Peyer's patch (tissue), 4 donors: ENCODE data around the gene SPTB. TPM values are rescaled to one million over a fixed set of nuclear protein-coding genes. Genes with fewer than 3 reads are reported as not detected.

Experiments used
- DNase-seq, 3 donors: peaks; one replicate each; pipeline ENCODE4 v3.0.0-alpha.2; 2017 to 2019
- H3K27ac ChIP-seq, 4 donors: fragments of 200-600 bp; sonication (generic); one replicate each; pipeline ENCODE4 v1.5.1; 2016 to 2019
- H3K27me3 ChIP-seq, 2 donors: fragments of 200-600 bp; sonication (generic); one replicate each; pipeline ENCODE4 v1.5.1; 2019
- H3K36me3 ChIP-seq, 3 donors: fragments of 200-600 bp; sonication (generic); one replicate each; pipeline ENCODE4 v1.5.1; 2016 to 2019
- H3K4me1 ChIP-seq, 4 donors: fragments of 200-600 bp; sonication (generic); one replicate each; pipeline ENCODE4 v1.5.1; 2016 to 2019
- H3K4me3 ChIP-seq, 4 donors: fragments of 200-600 bp; sonication (generic); 1 replicate in 3 of 4; 2 replicates in 1 of 4; pipeline ENCODE4 v1.5.1; 2016 to 2019; ENCODE audit warnings: mild to moderate bottlenecking in 1 of 4
- H3K9me3 ChIP-seq, 4 donors: fragments of 200-600 bp; sonication (generic); one replicate each; pipeline ENCODE4 v1.5.1; 2016 to 2019; ENCODE audit warnings: mild to moderate bottlenecking in 1 of 4
- POLR2A ChIP-seq, 2 donors: fragments of 450-650 bp; IDR thresholded peaks; one replicate each; pipeline ENCODE4 v1.5.1; 2017; ENCODE audit warnings: antibody characterized with exemption in 2 of 2, mild to moderate bottlenecking in 2 of 2, moderate library complexity in 2 of 2
- total RNA-seq, 4 donors: library from RNA; depleted of rRNA; stranded (reverse); fragments of >200 nt; gene quantifications; one replicate each; pipeline ENCODE4 v1.1.0, GENCODE V29; 2016
- TF ChIP-seq, protein P1 (sequence below), 6 experiments: fragments of 450-650 bp in 4 of 6; fragments of 200-600 bp in 2 of 6; sonication (generic) in 1 of 6; IDR thresholded peaks; one replicate each; pipeline ENCODE4 v1.5.1; 2017 to 2019; ENCODE audit warnings: antibody characterized with exemption in 6 of 6, mild to moderate bottlenecking in 3 of 6, moderate library complexity in 1 of 6

Gene SPTB
- total RNA-seq, 4 donors from 2014 or later: 0.57 to 2.5 (median 0.94) TPM; not detected in 1

DNA sequence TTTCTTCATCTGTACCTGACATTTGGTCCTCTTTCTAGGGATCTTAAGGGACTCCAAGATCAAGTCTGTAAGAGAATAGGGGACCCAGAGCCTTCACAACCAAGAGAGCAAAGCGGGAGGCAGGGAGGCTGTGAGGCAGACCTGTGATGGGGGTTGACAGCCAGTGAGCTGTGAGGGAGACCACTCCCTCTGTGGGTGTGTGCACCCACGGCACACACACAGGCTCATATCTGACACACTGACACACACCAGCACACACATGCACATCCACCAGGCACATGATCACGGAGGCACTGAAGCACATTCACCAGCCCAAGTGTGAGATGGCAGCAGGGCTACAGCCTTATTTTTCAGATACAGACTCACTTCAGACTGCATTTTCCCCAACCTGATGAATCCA, 55.2 kb downstream of the SPTB start:
- Histone ChIP-seq H3K27ac (no peak overlapping the region), H3K4me3 (no peak overlapping the region), H3K4me1 (no peaks in the 10 kb centered on the region), H3K27me3 (no peaks in the 10 kb centered on the region), H3K36me3 (no peaks in the 10 kb centered on the region), H3K9me3 (no peaks in the 10 kb centered on the region)
- no peak for DNase-seq
- TF ChIP-seq POLR2A (IDR thresholded peaks at IDR 0.05): no peak
- TF ChIP-seq, protein P1, sequence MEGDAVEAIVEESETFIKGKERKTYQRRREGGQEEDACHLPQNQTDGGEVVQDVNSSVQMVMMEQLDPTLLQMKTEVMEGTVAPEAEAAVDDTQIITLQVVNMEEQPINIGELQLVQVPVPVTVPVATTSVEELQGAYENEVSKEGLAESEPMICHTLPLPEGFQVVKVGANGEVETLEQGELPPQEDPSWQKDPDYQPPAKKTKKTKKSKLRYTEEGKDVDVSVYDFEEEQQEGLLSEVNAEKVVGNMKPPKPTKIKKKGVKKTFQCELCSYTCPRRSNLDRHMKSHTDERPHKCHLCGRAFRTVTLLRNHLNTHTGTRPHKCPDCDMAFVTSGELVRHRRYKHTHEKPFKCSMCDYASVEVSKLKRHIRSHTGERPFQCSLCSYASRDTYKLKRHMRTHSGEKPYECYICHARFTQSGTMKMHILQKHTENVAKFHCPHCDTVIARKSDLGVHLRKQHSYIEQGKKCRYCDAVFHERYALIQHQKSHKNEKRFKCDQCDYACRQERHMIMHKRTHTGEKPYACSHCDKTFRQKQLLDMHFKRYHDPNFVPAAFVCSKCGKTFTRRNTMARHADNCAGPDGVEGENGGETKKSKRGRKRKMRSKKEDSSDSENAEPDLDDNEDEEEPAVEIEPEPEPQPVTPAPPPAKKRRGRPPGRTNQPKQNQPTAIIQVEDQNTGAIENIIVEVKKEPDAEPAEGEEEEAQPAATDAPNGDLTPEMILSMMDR (IDR thresholded peaks at IDR 0.05): no peak

DNA sequence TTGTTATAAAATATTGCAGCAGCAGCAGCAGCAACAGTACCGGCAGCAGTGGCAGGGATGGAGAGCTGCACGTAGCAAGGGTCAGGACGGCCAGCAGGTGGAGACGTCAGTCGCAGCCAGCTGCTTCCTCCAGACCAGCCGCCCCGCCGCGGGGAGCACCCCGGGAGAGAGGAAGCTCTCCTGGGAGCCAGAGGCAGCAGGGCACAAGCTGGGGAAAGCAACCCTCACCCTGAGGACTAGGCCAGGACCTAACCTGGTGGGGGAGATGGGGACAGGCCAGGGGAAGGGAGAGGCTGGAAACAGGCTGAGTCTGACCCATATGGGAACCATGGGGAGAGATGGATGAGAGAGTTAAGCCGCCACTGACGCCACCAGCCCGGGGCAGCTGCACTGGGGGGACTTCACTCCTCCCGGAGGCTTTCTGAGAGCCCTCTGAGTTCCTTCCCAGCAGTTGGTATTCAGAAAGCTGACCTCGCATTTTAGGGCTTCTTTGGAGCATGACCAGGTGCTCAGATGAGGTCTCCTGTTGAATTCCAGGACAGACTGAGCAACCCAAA, 56.3 kb downstream of the SPTB start:
- no peaks in the 10 kb centered on the region for H3K36me3 ChIP-seq
- no peaks in the 10 kb centered on the region for H3K27me3 ChIP-seq
- H3K4me1 ChIP-seq: no peaks in the 10 kb centered on the region
- no peak overlapping the region for H3K27ac ChIP-seq
- DNase-seq: peak; percentile 51 to 85 (median 83)
- H3K4me3 ChIP-seq: no peak overlapping the region
- TF ChIP-seq, protein P1 (IDR thresholded peaks at IDR 0.05): peak; percentile 43 to 82 (median 72)
- no peak for TF ChIP-seq POLR2A (IDR thresholded peaks at IDR 0.05)
- H3K9me3 ChIP-seq: no peaks in the 10 kb centered on the region

DNA sequence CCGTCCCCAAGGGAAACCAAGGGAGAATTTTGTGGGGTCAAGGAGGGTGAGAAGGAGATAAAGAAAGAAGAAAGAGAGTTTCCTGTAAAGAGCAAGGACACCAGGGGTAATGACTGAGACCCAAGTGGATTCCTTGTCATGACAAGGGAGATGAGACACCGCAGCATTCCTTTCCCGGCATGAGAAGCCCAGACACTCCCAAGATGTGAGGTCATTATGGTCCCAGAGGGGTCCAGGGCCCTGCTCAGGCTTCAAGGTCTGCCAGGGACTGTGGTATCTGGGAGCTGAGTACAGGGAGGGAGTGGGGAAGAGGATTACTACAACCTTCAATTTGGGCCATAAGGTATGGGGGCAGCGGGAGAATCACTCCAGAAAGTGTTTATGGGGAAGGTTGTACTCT, 58.1 kb downstream of the SPTB start:
- no peaks in the 10 kb centered on the region for H3K36me3 ChIP-seq
- no peak for TF ChIP-seq POLR2A (IDR thresholded peaks at IDR 0.05)
- TF ChIP-seq, protein P1 (IDR thresholded peaks at IDR 0.05): no peak

DNA sequence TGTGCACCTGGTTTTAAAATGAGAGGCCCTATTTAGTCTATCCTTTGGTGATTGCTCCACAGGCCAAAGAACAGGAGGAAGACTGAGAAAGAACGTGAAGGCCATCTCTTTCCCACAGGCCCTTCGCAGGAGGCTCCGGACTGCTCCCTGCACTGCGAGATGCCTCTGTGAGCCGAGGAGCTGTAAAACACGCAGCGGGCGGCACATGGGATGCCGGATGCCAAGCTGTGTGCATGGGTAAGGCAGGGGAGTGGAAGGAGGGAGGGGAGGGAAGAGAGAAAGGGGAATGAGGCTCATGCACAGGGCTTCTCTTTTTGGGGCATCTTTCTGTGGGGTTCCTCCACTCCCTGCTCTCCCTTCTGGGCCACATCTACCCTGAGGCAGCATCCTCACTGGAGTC, 61.6 kb downstream of the SPTB start:
- H3K4me1 ChIP-seq: no peaks in the 10 kb centered on the region
- no peaks in the 10 kb centered on the region for H3K9me3 ChIP-seq
- H3K27ac ChIP-seq: no peak overlapping the region
- H3K4me3 ChIP-seq: no peak overlapping the region
- TF ChIP-seq, protein P1 (IDR thresholded peaks at IDR 0.05): no peak
- TF ChIP-seq POLR2A (IDR thresholded peaks at IDR 0.05): no peak
- no peaks in the 10 kb centered on the region for H3K27me3 ChIP-seq
- DNase-seq: no peak
- H3K36me3 ChIP-seq: no peaks in the 10 kb centered on the region

More for the DNA sequence above, 58.1 kb downstream of the SPTB start:
- no peak overlapping the region for H3K27ac ChIP-seq
- no peak overlapping the region for H3K4me3 ChIP-seq
- H3K9me3 ChIP-seq: no peaks in the 10 kb centered on the region
- no peaks in the 10 kb centered on the region for H3K27me3 ChIP-seq
- no peak for DNase-seq
- no peaks in the 10 kb centered on the region for H3K4me1 ChIP-seq

DNA sequence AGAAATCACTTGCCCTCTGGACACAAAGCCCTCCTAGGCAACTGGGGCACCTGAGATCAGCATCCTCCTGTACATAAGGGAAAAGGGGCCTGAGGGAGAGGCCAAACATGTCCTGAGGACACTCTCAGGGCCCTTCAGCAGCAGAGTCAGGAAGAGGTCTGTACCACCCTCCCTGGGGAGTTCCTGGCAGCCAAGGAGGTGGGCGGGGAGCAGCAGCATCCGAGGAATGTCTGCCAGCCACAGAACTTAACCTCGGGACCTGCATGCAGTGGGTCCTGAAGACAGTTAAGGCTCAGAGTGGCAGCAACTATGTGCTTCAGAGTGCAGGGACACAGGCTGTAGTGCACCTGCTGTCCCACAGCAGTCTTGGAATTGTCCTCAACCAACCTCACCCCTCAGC, 62.1 kb downstream of the SPTB start:
- H3K36me3 ChIP-seq: no peaks in the 10 kb centered on the region

More for the DNA sequence above, 62.1 kb downstream of the SPTB start:
- Histone ChIP-seq H3K4me1 (no peaks in the 10 kb centered on the region), H3K27me3 (no peaks in the 10 kb centered on the region), H3K4me3 (no peak overlapping the region), H3K27ac (no peak overlapping the region), H3K9me3 (no peaks in the 10 kb centered on the region)
- DNase-seq: no peak
- no peak for TF ChIP-seq POLR2A (IDR thresholded peaks at IDR 0.05)
- TF ChIP-seq, protein P1 (IDR thresholded peaks at IDR 0.05): no peak
